BLaER1 treated with 17β-estradiol and CSF1 and Interleukin-3, amounts not matched to agents 10 nM and 100 nM (cell line): ENCODE data around the gene TNS2.
"Not testable (repeated sequence)": the region's sequence is repeated elsewhere in the genome, so short reads cannot be mapped to it uniquely, and the experiment has no call there.

Source experiments
- H3K27ac ChIP-seq, 11 experiments: shearing (Covaris generic); formaldehyde crosslinking; 2 replicates each; pipeline ENCODE4 v1.8.1; 2022
- H3K27me3 ChIP-seq, 11 experiments: shearing (Covaris generic); formaldehyde crosslinking; 2 replicates each; pipeline ENCODE4 v1.8.1; 2022
- H3K36me3 ChIP-seq, 11 experiments: shearing (Covaris generic); formaldehyde crosslinking; 2 replicates each; pipeline ENCODE4 v1.8.1; 2022
- H3K4me1 ChIP-seq, 10 experiments: shearing (Covaris generic); formaldehyde crosslinking; 2 replicates each; pipeline ENCODE4 v1.8.1; 2022
- H3K4me2 ChIP-seq, 11 experiments: shearing (Covaris generic); formaldehyde crosslinking; 2 replicates each; pipeline ENCODE4 v1.8.1; 2022
- H3K4me3 ChIP-seq, 10 experiments: shearing (Covaris generic); formaldehyde crosslinking; 2 replicates each; pipeline ENCODE4 v1.8.1; 2022
- H3K9ac ChIP-seq, 11 experiments: shearing (Covaris generic); formaldehyde crosslinking; 2 replicates each; pipeline ENCODE4 v1.8.1; 2022
- H3K9me3 ChIP-seq, 11 experiments: shearing (Covaris generic); formaldehyde crosslinking; replicated peaks in 1 of 11; 2 replicates each; pipeline ENCODE4 v1.8.1; 2022
- H4K20me1 ChIP-seq, 11 experiments: shearing (Covaris generic); formaldehyde crosslinking; 2 replicates each; pipeline ENCODE4 v1.8.1; 2022
- Cebpa-rat ChIP-seq, 11 experiments: shearing (Covaris generic); IDR thresholded peaks; 2 replicates each; pipeline ENCODE4 v1.8.1; 2022

TNS2 gene

DNA sequence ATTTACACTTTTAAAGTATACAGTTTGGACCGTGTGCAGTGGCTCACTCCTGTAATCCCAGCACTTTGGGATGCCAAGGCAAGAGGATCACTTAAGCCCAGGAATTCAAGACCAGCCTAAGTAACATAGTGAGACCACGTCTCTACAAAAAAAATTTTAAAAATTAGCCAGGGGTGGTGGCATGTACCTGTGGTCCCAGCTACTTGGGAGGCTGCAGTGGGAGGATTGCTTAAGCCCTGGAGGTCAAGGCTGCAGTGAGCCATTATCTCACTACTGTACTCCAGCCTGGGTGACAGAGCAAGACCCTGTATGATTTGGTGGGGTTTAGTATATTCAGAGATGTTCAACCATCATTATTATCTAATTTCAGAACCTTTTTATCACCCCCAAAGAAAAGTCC, 38.9 kb upstream of the TNS2 start:
- no peaks in the 10 kb centered on the region for H3K9me3 ChIP-seq
- H3K4me2 ChIP-seq: peak overlapping the region in 10 of 11 experiments; percentile 11 to 99 (median 88); a peak in 11 of 22 replicates
- H3K27me3 ChIP-seq: no peaks in the 10 kb centered on the region
- TF ChIP-seq Cebpa-rat (IDR thresholded peaks at IDR 0.05): no peak
- H3K9ac ChIP-seq: peak overlapping the region in 1 of 11 experiments; percentile 15; a peak in 1 of 22 replicates
- peaks cover 80 to 91% (median 88%) of the 10 kb centered on the region in 11 experiments for H4K20me1 ChIP-seq
- no peak overlapping the region for H3K27ac ChIP-seq
- peaks cover 28 to 43% (median 31%) of the 10 kb centered on the region in 10 experiments for H3K4me1 ChIP-seq
- H3K36me3 ChIP-seq: peaks cover 43 to 85% (median 83%) of the 10 kb centered on the region in 11 experiments
- H3K4me3 ChIP-seq: no peak overlapping the region

DNA sequence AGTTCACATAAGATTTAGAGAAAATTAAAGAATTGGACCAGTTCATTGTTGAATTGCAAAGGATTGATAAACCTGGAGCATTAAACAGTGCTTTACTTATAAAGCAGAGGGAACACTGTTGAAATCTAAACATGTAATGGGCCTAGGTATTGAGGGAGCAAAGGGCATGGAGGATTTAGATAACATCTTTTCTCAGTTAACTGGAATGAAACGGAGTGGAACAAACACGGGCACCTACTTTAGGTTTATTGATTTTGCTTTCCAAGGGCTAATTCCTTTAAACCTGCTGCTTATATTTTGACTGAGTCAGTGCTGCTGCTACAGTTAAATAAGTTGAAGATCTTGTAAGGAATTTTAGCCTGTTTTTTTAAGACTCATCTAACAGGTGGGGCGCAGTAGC, 38.0 kb upstream of the TNS2 start:
- Histone ChIP-seq H3K4me2 (peak overlapping the region in 1 of 11 experiments; percentile 97; a peak in 1 of 22 replicates), H4K20me1 (peaks cover 90 to 100% (median 97%) of the 10 kb centered on the region in 11 experiments), H3K9me3 (no peaks in the 10 kb centered on the region), H3K9ac (0 out of 22 replicates have a peak overlapping the region, but pooled peaks of 1 of the 11 experiments have one; percentile 10), H3K27me3 (no peaks in the 10 kb centered on the region), H3K36me3 (peaks cover 52 to 95% (median 92%) of the 10 kb centered on the region in 11 experiments), H3K27ac (no peak overlapping the region), H3K4me3 (no peak overlapping the region), H3K4me1 (peaks cover 28 to 43% (median 31%) of the 10 kb centered on the region in 10 experiments)
- TF ChIP-seq Cebpa-rat (IDR thresholded peaks at IDR 0.05): no peak

DNA sequence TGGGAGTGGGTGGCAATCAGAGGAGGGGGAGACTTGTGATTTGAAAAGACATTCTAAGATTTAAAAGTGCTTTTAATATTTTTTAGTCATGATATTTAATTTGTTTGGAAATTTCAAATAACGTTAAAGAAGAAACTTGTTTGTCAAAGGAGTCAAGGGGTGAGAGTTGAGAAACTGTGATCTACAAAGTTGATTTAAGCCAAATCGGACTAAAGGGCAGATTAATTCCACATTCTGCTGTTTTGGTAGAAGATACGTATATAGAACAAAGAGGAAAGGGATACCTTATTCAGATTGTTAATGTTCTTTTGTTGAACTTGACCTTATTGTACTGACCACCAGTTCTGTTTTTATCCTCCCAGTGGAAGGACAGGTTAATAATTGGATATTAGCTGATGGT, 36.9 kb upstream of the TNS2 start:
- Histone ChIP-seq H4K20me1 (peaks cover 99 to 100% (median 100%) of the 10 kb centered on the region in 11 experiments), H3K27ac (no peak overlapping the region), H3K36me3 (peaks cover 62 to 100% (median 99%) of the 10 kb centered on the region in 11 experiments), H3K9ac (0 out of 22 replicates have a peak overlapping the region, but pooled peaks of 1 of the 11 experiments have one; percentile 38), H3K4me3 (no peak overlapping the region), H3K4me1 (peaks cover 21 to 35% (median 23%) of the 10 kb centered on the region in 10 experiments), H3K4me2 (no peak overlapping the region), H3K27me3 (no peaks in the 10 kb centered on the region), H3K9me3 (no peaks in the 10 kb centered on the region)
- TF ChIP-seq Cebpa-rat (IDR thresholded peaks at IDR 0.05): no peak

DNA sequence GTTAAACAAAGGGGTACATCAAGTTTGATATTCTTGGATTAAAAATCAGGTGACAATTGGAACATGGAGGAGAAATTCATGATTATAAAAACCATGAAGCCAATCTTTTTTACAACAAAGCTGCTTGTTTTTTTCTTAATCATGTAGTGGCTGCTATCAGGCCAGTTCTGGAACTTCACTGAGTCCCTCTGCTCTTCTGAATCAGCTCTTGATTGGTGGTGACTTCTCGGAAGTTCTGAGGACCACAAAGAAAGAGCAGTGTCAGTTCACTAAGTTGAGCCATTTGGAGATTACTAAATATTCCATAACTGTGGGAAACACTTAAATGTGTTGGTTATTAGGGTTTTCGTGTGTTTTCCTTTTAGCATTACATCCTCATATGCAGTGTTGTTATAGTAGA, 35.2 kb upstream of the TNS2 start:
- Histone ChIP-seq H4K20me1 (peaks cover 98 to 100% (median 100%) of the 10 kb centered on the region in 11 experiments), H3K27ac (no peak overlapping the region)

DNA sequence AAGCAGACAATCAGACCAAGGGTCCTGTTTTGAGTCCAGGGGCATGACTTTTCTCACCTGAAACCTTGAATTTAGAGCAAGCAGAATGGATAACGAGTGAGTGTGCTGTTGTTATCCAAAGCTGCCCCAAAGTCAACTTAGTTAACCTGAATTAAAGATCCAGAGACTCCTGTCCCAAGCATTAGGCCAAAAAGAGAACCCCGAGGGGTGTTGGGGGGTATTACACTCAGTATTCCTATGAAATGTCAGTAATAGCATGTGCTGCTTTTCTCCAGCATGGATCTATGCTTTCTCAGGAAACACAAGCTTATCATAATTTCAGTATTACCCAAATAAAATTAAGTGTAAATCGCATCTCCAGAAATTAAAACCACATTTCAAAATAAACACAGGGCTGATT, 24.6 kb upstream of the TNS2 start:
- H3K27me3 ChIP-seq: no peaks in the 10 kb centered on the region
- no peak for TF ChIP-seq Cebpa-rat (IDR thresholded peaks at IDR 0.05)
- no peak overlapping the region for H3K4me3 ChIP-seq
- peaks cover 50 to 95% (median 93%) of the 10 kb centered on the region in 11 experiments; a peak in 20 of 22 replicates for H4K20me1 ChIP-seq
- no peaks in the 10 kb centered on the region for H3K4me1 ChIP-seq
- H3K27ac ChIP-seq: no peak overlapping the region
- H3K9ac ChIP-seq: no peak overlapping the region
- H3K9me3 ChIP-seq: no peaks in the 10 kb centered on the region
- H3K4me2 ChIP-seq: no peak overlapping the region
- H3K36me3 ChIP-seq: peaks cover 97 to 100% (median 97%) of the 10 kb centered on the region in 11 experiments

More for the DNA sequence above, 35.2 kb upstream of the TNS2 start:
- Histone ChIP-seq H3K9me3 (no peaks in the 10 kb centered on the region), H3K27me3 (no peaks in the 10 kb centered on the region), H3K4me1 (peaks cover 4 to 18% (median 7%) of the 10 kb centered on the region in 10 experiments; a peak in 11 of 20 replicates), H3K9ac (0 out of 22 replicates have a peak overlapping the region, but pooled peaks of 3 of the 11 experiments have one; percentile 1 to 34 (median 9)), H3K36me3 (peaks cover 63 to 100% (median 100%) of the 10 kb centered on the region in 11 experiments), H3K4me3 (no peak overlapping the region), H3K4me2 (no peak overlapping the region; a peak in 1 of 22 replicates)
- TF ChIP-seq Cebpa-rat (IDR thresholded peaks at IDR 0.05): no peak

DNA sequence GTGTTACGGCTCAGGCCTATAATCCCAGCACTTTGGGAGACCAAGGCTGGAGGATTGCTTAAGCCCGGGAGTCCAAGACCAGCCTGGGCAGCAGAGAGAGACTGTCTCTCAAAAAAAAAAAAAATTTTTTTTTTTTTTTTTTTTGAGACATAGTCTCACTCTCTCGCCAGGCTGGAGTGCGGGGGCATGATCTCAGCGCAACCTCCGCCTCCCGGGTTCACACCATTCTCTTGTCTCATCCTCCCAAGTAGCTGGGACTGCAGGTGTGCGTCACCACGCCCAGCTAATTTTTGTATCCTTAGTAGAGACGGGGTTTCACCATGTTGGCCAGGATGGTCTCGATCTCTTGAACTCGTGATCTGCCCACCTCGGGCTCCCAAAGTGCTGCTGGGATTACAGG, 22.9 kb upstream of the TNS2 start:
- not testable (repeated sequence) for H3K27me3 ChIP-seq, H3K27ac ChIP-seq, H3K4me3 ChIP-seq, H3K9ac ChIP-seq, H3K9me3 ChIP-seq, H3K4me2 ChIP-seq, H3K4me1 ChIP-seq
- H3K36me3 ChIP-seq: peaks cover 97 to 100% (median 98%) of the 10 kb centered on the region in 11 experiments
- H4K20me1 ChIP-seq: peaks cover 61 to 96% (median 92%) of the 10 kb centered on the region in 11 experiments; a peak in 21 of 22 replicates

DNA sequence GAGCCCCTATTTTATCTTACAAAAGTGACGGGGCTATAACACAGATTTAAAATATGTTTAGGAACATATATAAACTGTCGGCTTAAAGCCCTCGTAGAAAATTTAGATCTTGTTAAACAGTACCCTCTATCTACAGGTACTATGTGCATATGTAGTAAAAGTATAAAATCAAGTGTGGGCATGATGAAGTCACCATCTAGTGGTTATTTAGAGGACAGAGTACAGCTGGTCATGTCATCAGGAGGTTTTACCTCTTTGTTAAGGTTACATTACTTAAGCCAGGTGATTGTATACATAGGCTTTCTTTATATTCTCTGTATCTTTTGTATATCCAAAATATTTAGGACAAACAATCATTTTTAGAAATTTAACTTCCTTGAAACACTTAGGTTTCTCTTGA, 18.2 kb upstream of the TNS2 start:
- TF ChIP-seq Cebpa-rat (IDR thresholded peaks at IDR 0.05): no peak
- Histone ChIP-seq H3K4me3 (no peak overlapping the region), H3K9me3 (no peaks in the 10 kb centered on the region), H3K9ac (no peak overlapping the region), H3K27me3 (no peaks in the 10 kb centered on the region), H4K20me1 (peaks cover 54 to 97% (median 94%) of the 10 kb centered on the region in 11 experiments; a peak in 21 of 22 replicates), H3K4me2 (no peak overlapping the region), H3K27ac (no peak overlapping the region), H3K36me3 (peaks cover 95 to 100% (median 97%) of the 10 kb centered on the region in 11 experiments), H3K4me1 (peaks cover 0 to 20% (median 13%) of the 10 kb centered on the region in 10 experiments; a peak in 13 of 20 replicates)

DNA sequence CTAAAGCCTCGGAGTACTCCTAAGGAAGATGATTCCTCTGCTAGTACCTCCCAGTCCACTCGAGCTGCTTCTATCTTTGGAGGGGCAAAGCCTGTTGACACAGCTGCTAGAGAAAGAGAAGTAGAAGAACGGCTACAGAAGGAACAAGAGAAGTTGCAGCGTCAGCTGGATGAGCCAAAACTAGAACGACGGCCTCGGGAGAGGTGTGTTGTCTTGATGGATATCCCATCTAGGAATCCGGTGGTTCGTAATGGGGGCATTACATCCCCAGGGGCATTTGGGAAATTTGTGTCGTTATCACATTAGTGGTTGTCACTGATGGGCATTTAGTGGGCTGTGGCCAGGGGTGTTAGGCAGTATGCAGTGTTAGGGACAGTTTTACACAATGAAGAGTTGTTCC, 16.0 kb upstream of the TNS2 start:
- peaks cover 95 to 100% (median 97%) of the 10 kb centered on the region in 11 experiments for H3K36me3 ChIP-seq

DNA sequence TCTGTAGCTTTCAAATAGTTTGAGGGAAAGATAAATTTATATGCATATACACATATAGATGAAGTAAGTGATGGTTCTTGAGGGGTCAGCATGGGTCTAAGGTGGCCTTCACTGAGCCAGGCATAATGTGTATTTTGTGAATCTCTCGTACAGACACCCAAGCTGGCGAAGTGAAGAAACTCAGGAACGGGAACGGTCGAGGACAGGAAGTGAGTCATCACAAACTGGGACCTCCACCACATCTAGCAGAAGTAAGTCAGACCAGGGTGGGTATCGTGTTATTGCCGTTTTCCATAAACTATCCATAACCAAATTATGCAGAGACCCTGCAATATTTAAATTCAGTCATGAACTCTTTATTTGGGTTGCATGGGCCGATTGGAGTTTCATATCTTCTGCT, 15.4 kb upstream of the TNS2 start:
- H3K36me3 ChIP-seq: peaks cover 95 to 100% (median 97%) of the 10 kb centered on the region in 11 experiments
- TF ChIP-seq Cebpa-rat (IDR thresholded peaks at IDR 0.05): no peak
- peaks cover 57 to 96% (median 93%) of the 10 kb centered on the region in 11 experiments; a peak in 21 of 22 replicates for H4K20me1 ChIP-seq
- H3K9ac ChIP-seq: peak overlapping the region in 1 of 11 experiments; percentile 6; a peak in 1 of 22 replicates
- H3K4me2 ChIP-seq: peak overlapping the region in 5 of 11 experiments; percentile 16 to 64 (median 58); a peak in 8 of 22 replicates
- H3K4me3 ChIP-seq: no peak overlapping the region
- H3K4me1 ChIP-seq: peaks cover 11 to 40% (median 31%) of the 10 kb centered on the region in 10 experiments
- H3K9me3 ChIP-seq: no peaks in the 10 kb centered on the region
- H3K27ac ChIP-seq: peak overlapping the region in 4 of 11 experiments; percentile 13 to 27 (median 17); a peak in 4 of 22 replicates
- H3K27me3 ChIP-seq: no peaks in the 10 kb centered on the region

More for the DNA sequence above, 16.0 kb upstream of the TNS2 start:
- H3K9ac ChIP-seq: peak overlapping the region in 5 of 11 experiments; percentile 6 to 48 (median 12); a peak in 4 of 22 replicates
- H3K27me3 ChIP-seq, H3K4me3 ChIP-seq, H3K9me3 ChIP-seq: not testable (repeated sequence)
- peak overlapping the region in 3 of 11 experiments; percentile 13 to 20 (median 14); a peak in 4 of 22 replicates for H3K27ac ChIP-seq
- peaks cover 51 to 96% (median 93%) of the 10 kb centered on the region in 11 experiments; a peak in 21 of 22 replicates for H4K20me1 ChIP-seq
- H3K4me1 ChIP-seq: peaks cover 7 to 33% (median 25%) of the 10 kb centered on the region in 10 experiments
- peak overlapping the region in 6 of 11 experiments; percentile 16 to 64 (median 42); a peak in 8 of 22 replicates for H3K4me2 ChIP-seq
